ENCODE measurements around the gene PRRT4.

Gene PRRT4

GRCh38 chr7:128373606-128374005, 12.1 kb upstream of the PRRT4 start:
- DNase-seq = peak in 1 of 2 donors; percentile 50

- no peak for DNase-seq
These were observed 9.0 kb upstream of the PRRT4 start for GRCh38 chr7:128370491-128370890.

GRCh38 chr7:128366986-128367385, 5.5 kb upstream of the PRRT4 start:
- no peak for DNase-seq

- no peak for DNase-seq
These were observed 4.8 kb upstream of the PRRT4 start for GRCh38 chr7:128366300-128366699.

GRCh38 chr7:128365432-128365831, 3.9 kb upstream of the PRRT4 start:
- DNase-seq = no peak

- peak in 1 of 2 donors; percentile 57 for DNase-seq
These were observed 2.8 kb upstream of the PRRT4 start for GRCh38 chr7:128364166-128364870.

- no peak for DNase-seq
These were observed 1.8 kb upstream of the PRRT4 start for GRCh38 chr7:128363261-128363721.

- no peak for DNase-seq
These were observed 1.2 kb upstream of the PRRT4 start for GRCh38 chr7:128362670-128363069.

- no peak for DNase-seq
These were observed 1.2 kb downstream of the PRRT4 start for GRCh38 chr7:128360359-128360678.

GRCh38 chr7:128359939-128360338, 1.6 kb downstream of the PRRT4 start:
- DNase-seq = no peak

GRCh38 chr7:128359336-128359735, 2.2 kb downstream of the PRRT4 start:
- DNase-seq = no peak

- peak; percentile 54 to 76 for DNase-seq
These were observed 3.3 kb downstream of the PRRT4 start for GRCh38 chr7:128358233-128358632.

- DNase-seq = no peak
These were observed 4.3 kb downstream of the PRRT4 start for GRCh38 chr7:128357217-128357613.

GRCh38 chr7:128356546-128357216, 4.8 kb downstream of the PRRT4 start:
- DNase-seq = no peak

GRCh38 chr7:128353610-128354009, 7.9 kb downstream of the PRRT4 start:
- DNase-seq = no peak

GRCh38 chr7:128353189-128353588, 8.3 kb downstream of the PRRT4 start:
- no peak for DNase-seq

- no peak for DNase-seq
These were observed 8.9 kb downstream of the PRRT4 start for GRCh38 chr7:128352636-128353035.

GRCh38 chr7:128352153-128352537, 9.3 kb downstream of the PRRT4 start:
- peak; percentile 47 to 71 for DNase-seq

- DNase-seq = no peak
These were observed 10.0 kb downstream of the PRRT4 start for GRCh38 chr7:128351296-128352152.

GRCh38 chr7:128350708-128351295, 10.7 kb downstream of the PRRT4 start:
- DNase-seq = no peak

- DNase-seq = no peak
These were observed 12.0 kb downstream of the PRRT4 start for GRCh38 chr7:128349466-128349825.

GRCh38 chr7:128347647-128348097, 13.8 kb downstream of the PRRT4 start:
- peak; percentile 24 to 82 for DNase-seq

GRCh38 chr7:128344431-128344774, 17.1 kb downstream of the PRRT4 start:
- no peak for DNase-seq

Data from inflammatory macrophage treated with lipopolysaccharide for 1 hour (primary cell).